ENCODE measurements around the gene PSMC1. TPM values are rescaled to one million over a fixed set of nuclear protein-coding genes. Genes with fewer than 3 reads are reported as not detected.

PSMC1 gene
- total RNA-seq, 6 experiments from 2014 or later, result 40.1 to 79.0 (median 54.4) TPM

GRCh38 chr14:90277581-90278198 is 21.3 kb downstream of the PSMC1 start:
- no peaks in the 10 kb centered on the region for H3K9me3 ChIP-seq
- H3K36me3 ChIP-seq, result peaks cover 0 to 37% (median 5%) of the 10 kb centered on the region in 4 donors
- no peaks in the 10 kb centered on the region for H3K27me3 ChIP-seq
- DNase-seq (peak in 1 of 3 donors; percentile 39), ATAC-seq (no peak)
- no peak overlapping the region for H3K27ac ChIP-seq
- TF ChIP-seq CTCF (IDR thresholded peaks at IDR 0.05), result no peak
- TF ChIP-seq POLR2A (IDR thresholded peaks at IDR 0.05), result no peak
- H3K4me1 ChIP-seq, result peaks cover 0 to 7% (median 3%) of the 10 kb centered on the region in 4 donors
- 81% methylated on average over 8 of the region's 24 CpGs for WGBS (ENCODE audit: insufficient coverage, low coverage, low lambda C conversion rate, missing lambda C conversion rate)
- intact Hi-C loops (cut with DNase I), result no loop called here
- no peak overlapping the region for H3K4me3 ChIP-seq

GRCh38 chr14:90278199-90279175 is 22.1 kb downstream of the PSMC1 start:
- H3K4me3 ChIP-seq, result peak overlapping the region in 2 of 3 donors; percentile 28 to 38
- H3K4me1 ChIP-seq, result peaks cover 0 to 7% (median 3%) of the 10 kb centered on the region in 4 donors
- 78% methylated on average over 13 of the region's 35 CpGs for WGBS (ENCODE audit: insufficient coverage, low coverage, low lambda C conversion rate, missing lambda C conversion rate)
- H3K9me3 ChIP-seq, result no peaks in the 10 kb centered on the region
- intact Hi-C loops (cut with DNase I), result no loop called here
- DNase-seq (peak; percentile 72 to 86 (median 78)), ATAC-seq (peak; percentile 84 to 92 (median 91))
- H3K27ac ChIP-seq, result peak overlapping the region; percentile 42 to 83 (median 73)
- peaks cover 0 to 32% (median 2%) of the 10 kb centered on the region in 4 donors for H3K36me3 ChIP-seq
- no peaks in the 10 kb centered on the region for H3K27me3 ChIP-seq
- TF ChIP-seq POLR2A (IDR thresholded peaks at IDR 0.05) (no peak), CTCF (IDR thresholded peaks at IDR 0.05) (no peak)

- intact Hi-C loops (cut with DNase I), result no loop called here
- 96% methylated on average over 7 of the region's 7 CpGs for WGBS (ENCODE audit: insufficient coverage, low coverage, low lambda C conversion rate, missing lambda C conversion rate)
- DNase-seq (peak in 1 of 3 donors; percentile 21), ATAC-seq (no peak)
- Histone ChIP-seq H3K36me3 (peaks cover 0 to 41% (median 5%) of the 10 kb centered on the region in 4 donors), H3K27me3 (no peaks in the 10 kb centered on the region), H3K9me3 (no peaks in the 10 kb centered on the region), H3K4me1 (peaks cover 0 to 7% (median 3%) of the 10 kb centered on the region in 4 donors), H3K4me3 (no peak overlapping the region), H3K27ac (no peak overlapping the region)
- TF ChIP-seq POLR2A (IDR thresholded peaks at IDR 0.05) (no peak), CTCF (IDR thresholded peaks at IDR 0.05) (no peak)
These were observed 23.7 kb downstream of the PSMC1 start for GRCh38 chr14:90280096-90280495.

GRCh38 chr14:90281261-90281660 is 24.9 kb downstream of the PSMC1 start:
- DNase-seq (peak in 1 of 3 donors; percentile 24), ATAC-seq (no peak)
- intact Hi-C loops (cut with DNase I), result no loop called here
- 76% methylated on average over 4 of the region's 8 CpGs for WGBS (ENCODE audit: insufficient coverage, low coverage, low lambda C conversion rate, missing lambda C conversion rate)
- no peak overlapping the region for H3K27ac ChIP-seq
- TF ChIP-seq CTCF (IDR thresholded peaks at IDR 0.05) (no peak), POLR2A (IDR thresholded peaks at IDR 0.05) (no peak)
- peaks cover 0 to 7% (median 3%) of the 10 kb centered on the region in 4 donors for H3K4me1 ChIP-seq
- no peaks in the 10 kb centered on the region for H3K27me3 ChIP-seq
- H3K36me3 ChIP-seq, result peaks cover 0 to 51% (median 9%) of the 10 kb centered on the region in 4 donors
- H3K4me3 ChIP-seq, result no peak overlapping the region
- no peaks in the 10 kb centered on the region for H3K9me3 ChIP-seq

All from right lobe of liver (tissue), 6 donors.